Natural killer cell treated with Interleukin-12 subunit alpha and Interleukin-12 subunit beta and Interleukin-15 and Interleukin-18, amount 100 ng/mL, for 72 hours (primary cell): ENCODE results near the gene C1orf21. TPM values are rescaled to one million over a fixed set of nuclear protein-coding genes. Genes with fewer than 3 reads are reported as not detected.

Experiments used
- ATAC-seq, 2 donors: fragments of 150-1000 bp; cut with Tn5 transposase in 1 of 2; sonication (Bioruptor Pico), chemical (Tn5 transposase) in 1 of 2; 2 replicates each; pipeline ENCODE4 v1.10.0; 2021
- DNase-seq: peaks from one replicate; pipeline ENCODE4 v3.0.0; 2022; ENCODE audit warnings: low spot score
- H3K27ac Mint-ChIP-seq, 2 donors: 1 replicate in 1 of 2; 2 replicates in 1 of 2; pipeline ENCODE4 v1.8.0; 2022; ENCODE audit warnings: mixed read lengths in 2 of 2, mild to moderate bottlenecking in 1 of 2, moderate library complexity in 1 of 2
- H3K27me3 Mint-ChIP-seq, 2 donors: 1 replicate in 1 of 2; 2 replicates in 1 of 2; pipeline ENCODE4 v1.8.0; 2022; ENCODE audit warnings: mixed read lengths in 2 of 2
- H3K36me3 Mint-ChIP-seq: one replicate; pipeline ENCODE4 v1.8.0; 2022; ENCODE audit warnings: mixed read lengths
- H3K4me1 Mint-ChIP-seq, 2 donors: 1 replicate in 1 of 2; 2 replicates in 1 of 2; pipeline ENCODE4 v1.8.0; 2022; ENCODE audit warnings: low read depth in 2 of 2, mixed read lengths in 2 of 2, mild to moderate bottlenecking in 1 of 2
- H3K4me3 Mint-ChIP-seq: one replicate; pipeline ENCODE4 v1.8.0; 2022; ENCODE audit warnings: mixed read lengths
- H3K9me3 Mint-ChIP-seq: 2 replicates; pipeline ENCODE4 v1.8.0; 2022; ENCODE audit warnings: mixed read lengths
- total RNA-seq, 2 donors: library from RNA; stranded (reverse); gene quantifications; one replicate each; pipeline ENCODE4 v1.2.3, GENCODE V29; 2022

C1orf21 gene
- total RNA-seq, 2 donors from 2014 or later: 18.0 to 28.3 TPM

DNA sequence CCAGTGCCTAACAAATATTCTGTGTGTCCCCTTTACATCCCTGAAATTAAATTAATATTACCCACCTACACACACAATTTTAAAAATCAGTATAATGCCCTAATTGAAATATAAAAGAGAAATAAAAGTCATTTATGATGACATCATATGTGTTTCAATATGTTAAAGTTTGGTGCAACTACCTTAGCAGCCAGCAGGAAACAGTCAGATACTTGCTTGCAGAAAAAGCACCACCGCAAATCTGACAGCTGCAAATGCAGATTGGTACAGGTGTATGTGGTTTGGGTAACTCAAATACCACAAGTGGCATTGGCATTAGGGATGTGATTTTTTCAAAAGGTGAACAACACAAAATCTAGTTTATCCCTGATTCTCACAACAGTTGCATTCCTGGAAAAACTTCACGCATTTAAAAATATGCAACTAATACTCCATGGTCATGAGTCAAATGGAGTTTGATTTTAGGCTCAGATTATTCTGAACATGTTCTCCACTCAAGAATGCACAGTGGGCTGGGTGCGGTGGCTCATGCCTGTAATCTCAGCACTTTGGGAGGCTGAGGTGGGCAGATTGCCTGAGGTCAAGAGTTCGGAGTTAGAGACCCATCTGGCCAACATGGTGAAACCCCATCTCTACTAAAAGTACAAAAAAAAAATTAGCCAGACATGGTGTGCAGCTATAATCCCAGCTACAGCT, 261.5 kb downstream of the C1orf21 start:
- H3K4me1 Mint-ChIP-seq: peaks cover 0 to 4% of the 10 kb centered on the region in 2 donors
- ATAC-seq (no peak), DNase-seq (no peak)
- H3K27ac Mint-ChIP-seq: no peak overlapping the region
- H3K27me3 Mint-ChIP-seq: peaks cover 12 to 24% of the 10 kb centered on the region in 2 donors
- H3K4me3 Mint-ChIP-seq: no peak overlapping the region
- H3K9me3 Mint-ChIP-seq: no peaks in the 10 kb centered on the region
- H3K36me3 Mint-ChIP-seq: no peaks in the 10 kb centered on the region

DNA sequence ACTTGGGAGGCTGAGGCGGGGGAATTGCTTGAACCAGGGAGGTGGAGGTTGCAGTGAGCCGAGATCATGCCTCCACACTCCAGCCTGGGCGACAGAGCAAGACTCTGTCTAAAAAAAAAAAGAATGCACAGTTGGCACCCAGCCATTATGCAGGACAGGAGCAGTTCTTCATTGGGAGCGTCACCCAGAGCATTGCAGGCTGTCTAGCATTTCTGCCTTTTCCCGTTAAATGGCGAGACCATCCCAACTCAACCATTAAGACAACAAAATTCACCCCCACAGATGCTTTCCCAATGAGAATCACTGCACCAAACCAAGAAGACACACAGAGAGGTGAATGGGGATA, 262.0 kb downstream of the C1orf21 start:
- Mint-ChIP-seq H3K27me3 (peaks cover 13 to 25% of the 10 kb centered on the region in 2 donors), H3K36me3 (no peaks in the 10 kb centered on the region), H3K9me3 (no peaks in the 10 kb centered on the region)

DNA sequence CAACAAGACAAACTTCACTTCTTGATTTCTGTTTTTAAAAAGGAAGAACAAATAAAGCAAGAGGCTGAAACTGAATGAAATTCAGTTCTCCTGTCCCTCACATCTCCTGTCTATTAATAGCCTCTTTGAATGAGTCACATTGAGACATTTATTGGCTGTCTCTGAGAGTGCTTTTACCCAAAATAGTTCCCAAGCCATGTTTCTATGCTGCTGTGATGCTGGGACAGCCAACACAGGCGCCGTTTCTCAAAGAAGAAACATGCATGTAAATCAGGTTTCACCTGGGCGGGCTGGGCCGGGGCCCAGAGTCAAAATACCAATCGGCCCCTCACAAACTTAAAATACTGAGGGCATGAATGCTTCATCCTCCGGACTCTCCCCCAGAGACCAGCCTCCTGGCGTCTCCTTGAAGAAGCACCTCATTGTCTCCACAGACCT, 262.6 kb downstream of the C1orf21 start:
- Mint-ChIP-seq H3K27ac (no peak overlapping the region), H3K4me1 (peaks cover 0 to 4% of the 10 kb centered on the region in 2 donors), H3K36me3 (no peaks in the 10 kb centered on the region), H3K27me3 (peaks cover 18 to 30% of the 10 kb centered on the region in 2 donors), H3K4me3 (no peak overlapping the region), H3K9me3 (no peaks in the 10 kb centered on the region)
- ATAC-seq (no peak), DNase-seq (no peak)

More for the DNA sequence above, 262.0 kb downstream of the C1orf21 start:
- ATAC-seq (no peak), DNase-seq (no peak)
- no peak overlapping the region for H3K4me3 Mint-ChIP-seq
- no peak overlapping the region for H3K27ac Mint-ChIP-seq
- peaks cover 0 to 4% of the 10 kb centered on the region in 2 donors for H3K4me1 Mint-ChIP-seq

DNA sequence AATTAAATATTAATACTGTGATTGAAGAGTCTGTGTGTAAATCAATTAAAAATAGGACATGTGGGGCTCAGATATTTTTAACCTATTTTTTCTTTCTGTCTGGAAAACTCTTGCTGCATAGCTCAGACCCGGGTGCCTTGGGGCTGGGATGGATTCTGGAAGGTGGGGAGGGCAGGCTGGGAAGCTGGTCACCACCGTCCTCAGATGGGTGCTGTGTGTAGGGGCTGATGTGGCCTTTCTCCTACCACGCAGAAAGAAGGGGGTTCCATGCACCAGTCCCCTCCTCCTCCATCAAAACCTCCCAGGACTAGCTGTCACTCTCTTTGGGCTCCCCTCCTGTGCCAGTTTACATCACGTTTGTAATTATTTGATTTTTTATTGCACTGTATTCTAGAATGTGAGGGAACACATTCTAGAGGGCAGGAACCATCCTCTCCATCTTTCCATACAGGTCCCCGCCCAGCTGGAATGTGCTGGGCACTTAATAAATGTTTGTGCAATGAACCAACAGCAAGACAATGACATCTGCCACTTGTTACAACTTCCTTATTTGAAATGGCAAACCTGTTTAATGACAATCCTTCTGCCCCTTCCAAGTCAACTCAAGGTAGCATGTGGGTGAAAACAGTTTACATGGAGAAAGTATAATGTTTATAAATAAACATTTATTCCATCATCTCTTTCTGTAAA, 263.5 kb downstream of the C1orf21 start:
- Mint-ChIP-seq H3K4me3 (no peak overlapping the region), H3K27ac (no peak overlapping the region), H3K9me3 (no peaks in the 10 kb centered on the region), H3K36me3 (no peaks in the 10 kb centered on the region), H3K27me3 (peaks cover 21 to 30% of the 10 kb centered on the region in 2 donors), H3K4me1 (peaks cover 0 to 4% of the 10 kb centered on the region in 2 donors)
- no peak for DNase-seq
- ATAC-seq: no peak

DNA sequence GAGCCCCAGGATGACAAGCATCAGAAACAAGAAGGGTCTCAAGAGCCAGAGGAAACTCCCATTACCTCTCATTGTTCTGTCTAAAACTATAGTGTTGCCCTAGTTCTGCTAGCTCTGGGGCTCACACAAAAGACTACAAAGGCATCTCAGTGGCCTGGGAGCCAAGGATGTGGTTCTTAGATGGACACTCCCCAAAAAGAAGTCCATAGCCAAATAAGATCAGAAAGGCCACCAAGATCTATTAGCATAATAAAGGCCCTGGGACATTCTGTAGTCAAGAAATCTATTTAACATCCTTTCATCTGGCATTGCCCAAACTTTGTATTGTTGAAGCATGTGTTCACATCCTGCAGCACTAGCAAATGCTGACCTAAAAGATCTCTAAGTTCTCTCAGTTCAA, 268.4 kb downstream of the C1orf21 start:
- H3K9me3 Mint-ChIP-seq: no peaks in the 10 kb centered on the region
- H3K4me1 Mint-ChIP-seq: no peaks in the 10 kb centered on the region
- DNase-seq (no peak), ATAC-seq (no peak)
- H3K4me3 Mint-ChIP-seq: no peak overlapping the region
- H3K27ac Mint-ChIP-seq: no peak overlapping the region
- no peaks in the 10 kb centered on the region for H3K36me3 Mint-ChIP-seq
- peaks cover 18 to 28% of the 10 kb centered on the region in 2 donors for H3K27me3 Mint-ChIP-seq

DNA sequence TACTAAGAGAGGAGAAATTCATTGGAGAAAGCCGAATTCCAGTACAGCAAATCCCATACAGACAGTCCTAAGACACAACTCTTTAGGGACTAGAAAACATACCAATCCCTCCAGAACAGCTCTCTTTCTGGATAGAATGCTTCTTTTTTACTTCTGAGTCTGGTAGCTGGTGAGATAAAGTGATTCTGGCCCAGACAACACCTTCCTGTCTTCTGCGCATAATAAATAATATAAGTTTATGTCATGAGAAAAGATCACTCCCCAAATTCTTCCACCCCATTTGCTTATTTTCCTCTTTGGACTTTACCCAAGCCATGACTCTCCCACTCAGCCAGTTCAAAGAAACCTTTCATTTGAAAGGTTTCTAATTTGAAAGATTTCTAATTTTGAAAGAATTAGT, 269.4 kb downstream of the C1orf21 start:
- no peak overlapping the region for H3K27ac Mint-ChIP-seq
- no peaks in the 10 kb centered on the region for H3K9me3 Mint-ChIP-seq
- no peak overlapping the region for H3K4me3 Mint-ChIP-seq
- no peaks in the 10 kb centered on the region for H3K36me3 Mint-ChIP-seq
- H3K27me3 Mint-ChIP-seq: peaks cover 15 to 21% of the 10 kb centered on the region in 2 donors
- no peak for DNase-seq
- H3K4me1 Mint-ChIP-seq: no peaks in the 10 kb centered on the region
- ATAC-seq: no peak

DNA sequence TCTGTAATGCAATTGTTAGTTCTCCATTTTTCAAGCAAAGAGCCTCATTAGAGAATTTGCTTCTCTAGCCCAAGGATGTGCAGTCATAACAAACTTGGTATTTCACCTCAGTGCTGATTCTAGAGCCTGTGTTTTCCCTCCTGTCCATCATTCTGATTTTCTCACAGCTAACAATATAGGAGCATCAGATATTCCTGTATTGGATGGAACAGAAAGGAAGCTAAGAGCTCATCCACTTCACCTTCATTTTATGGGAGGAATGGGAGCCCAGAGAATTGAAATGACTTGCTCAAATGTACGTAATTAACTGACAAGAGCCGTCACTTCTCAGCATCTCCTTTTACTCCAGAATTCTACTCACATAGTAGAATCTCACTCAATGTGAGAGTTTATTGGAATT, 271.2 kb downstream of the C1orf21 start:
- DNase-seq: no peak
- Mint-ChIP-seq H3K4me3 (no peak overlapping the region), H3K9me3 (no peaks in the 10 kb centered on the region), H3K27me3 (peaks cover 6 to 9% of the 10 kb centered on the region in 2 donors), H3K27ac (no peak overlapping the region), H3K36me3 (no peaks in the 10 kb centered on the region), H3K4me1 (peaks cover 5 to 7% of the 10 kb centered on the region in 2 donors)
- ATAC-seq: no peak

DNA sequence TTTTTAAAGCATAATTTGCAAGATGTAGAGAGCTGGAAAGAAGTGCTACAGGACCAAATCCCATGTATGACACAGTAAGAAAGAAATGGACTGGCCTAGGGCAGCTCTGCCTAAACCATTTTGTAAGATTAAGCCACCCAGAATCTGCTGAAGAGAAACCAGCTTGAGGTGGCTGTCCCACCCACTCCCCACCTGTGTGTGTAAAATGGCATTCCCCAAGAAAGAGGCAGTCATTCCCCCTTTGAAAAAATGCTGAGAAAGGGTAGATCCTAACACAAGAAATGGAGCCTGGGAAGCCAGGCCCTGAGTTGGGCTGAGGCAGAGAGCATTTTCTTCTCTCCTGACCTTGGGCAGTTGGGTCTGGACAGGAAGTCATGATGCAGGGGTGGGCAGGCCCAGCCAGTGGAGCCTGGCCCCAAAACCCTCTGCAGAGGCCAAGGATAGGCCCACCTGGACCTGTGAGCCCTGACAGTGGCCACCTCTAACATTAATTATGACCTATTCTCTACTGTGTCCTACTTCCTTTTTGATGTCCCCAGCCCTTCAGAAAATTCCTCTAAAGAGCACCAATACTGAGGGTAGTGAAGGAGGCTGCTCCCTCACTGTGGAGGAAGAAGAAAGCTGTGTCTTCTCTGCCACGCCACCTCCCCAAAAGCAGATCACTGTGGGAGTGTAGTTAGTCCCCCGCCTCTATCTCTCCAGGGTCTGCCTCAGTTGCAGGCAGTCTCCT, 273.8 kb downstream of the C1orf21 start:
- Mint-ChIP-seq H3K27ac (no peak overlapping the region), H3K4me3 (no peak overlapping the region), H3K27me3 (peaks cover 8 to 12% of the 10 kb centered on the region in 2 donors), H3K36me3 (no peaks in the 10 kb centered on the region), H3K9me3 (no peaks in the 10 kb centered on the region), H3K4me1 (peaks cover 5 to 10% of the 10 kb centered on the region in 2 donors)
- DNase-seq (no peak), ATAC-seq (peak in 1 of 2 donors; percentile 24)

DNA sequence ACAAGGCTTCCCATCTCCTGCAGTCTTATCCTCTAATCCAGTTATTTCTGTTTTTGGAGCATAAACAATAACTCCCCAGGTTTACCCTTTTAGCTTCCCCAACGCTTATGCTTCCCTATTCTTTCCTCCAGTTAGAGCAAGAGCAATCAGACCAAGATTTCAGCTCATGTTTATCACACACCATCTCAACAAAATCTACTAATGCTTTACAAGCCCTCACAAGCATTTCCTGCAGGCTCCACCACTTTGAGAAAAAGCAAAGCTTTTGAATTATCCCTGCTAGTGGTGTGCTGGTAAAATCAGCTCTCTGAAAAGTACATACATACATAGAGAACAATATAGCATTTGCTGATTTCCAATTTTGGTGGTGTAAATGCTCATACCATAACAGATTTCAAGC, 275.0 kb downstream of the C1orf21 start:
- peaks cover 12 to 13% of the 10 kb centered on the region in 2 donors for H3K27me3 Mint-ChIP-seq
- H3K9me3 Mint-ChIP-seq: no peaks in the 10 kb centered on the region
- no peak for DNase-seq
- peaks cover 5 to 10% of the 10 kb centered on the region in 2 donors for H3K4me1 Mint-ChIP-seq
- no peak for ATAC-seq
- H3K27ac Mint-ChIP-seq: no peak overlapping the region
- H3K4me3 Mint-ChIP-seq: no peak overlapping the region
- H3K36me3 Mint-ChIP-seq: no peaks in the 10 kb centered on the region

DNA sequence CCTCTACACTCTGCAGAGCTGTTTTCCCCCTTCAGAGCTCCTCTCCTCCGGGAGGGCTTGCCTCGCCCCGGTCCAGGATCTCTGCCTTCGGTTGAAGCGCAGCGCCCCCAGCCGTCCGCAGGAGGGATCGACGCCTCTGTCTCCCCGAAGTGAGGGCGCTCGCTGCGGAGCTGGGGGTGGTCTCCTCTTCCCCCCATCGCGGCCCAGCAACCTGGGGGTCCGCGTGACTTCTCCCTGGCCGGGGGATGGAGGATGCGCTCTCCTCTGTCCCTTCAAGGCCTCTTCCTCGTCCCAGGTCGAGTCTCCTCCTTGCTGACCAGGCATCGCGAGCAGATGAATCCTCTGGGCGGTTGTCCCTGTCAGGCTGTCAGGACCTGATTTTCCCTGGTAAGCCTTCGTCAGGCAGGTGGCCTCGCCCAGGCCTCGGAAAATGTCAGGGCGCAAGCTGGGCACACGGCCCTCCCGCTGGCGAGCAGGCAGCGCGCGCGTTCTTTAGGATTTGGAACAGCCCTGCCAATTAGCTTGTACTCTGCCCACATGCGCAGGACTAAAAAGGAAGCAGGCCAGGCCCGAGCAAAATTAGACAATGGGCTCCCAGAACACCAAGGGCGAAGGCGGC, 277.3 kb downstream of the C1orf21 start:
- peaks cover 5 to 10% of the 10 kb centered on the region in 2 donors for H3K4me1 Mint-ChIP-seq
- peak; percentile 67 for DNase-seq
- no peak overlapping the region for H3K27ac Mint-ChIP-seq
- peak; percentile 75 to 81 for ATAC-seq
- peak overlapping the region; percentile 43 for H3K4me3 Mint-ChIP-seq
- peaks cover 12 to 15% of the 10 kb centered on the region in 2 donors for H3K27me3 Mint-ChIP-seq
- no peaks in the 10 kb centered on the region for H3K36me3 Mint-ChIP-seq
- H3K9me3 Mint-ChIP-seq: no peaks in the 10 kb centered on the region

DNA sequence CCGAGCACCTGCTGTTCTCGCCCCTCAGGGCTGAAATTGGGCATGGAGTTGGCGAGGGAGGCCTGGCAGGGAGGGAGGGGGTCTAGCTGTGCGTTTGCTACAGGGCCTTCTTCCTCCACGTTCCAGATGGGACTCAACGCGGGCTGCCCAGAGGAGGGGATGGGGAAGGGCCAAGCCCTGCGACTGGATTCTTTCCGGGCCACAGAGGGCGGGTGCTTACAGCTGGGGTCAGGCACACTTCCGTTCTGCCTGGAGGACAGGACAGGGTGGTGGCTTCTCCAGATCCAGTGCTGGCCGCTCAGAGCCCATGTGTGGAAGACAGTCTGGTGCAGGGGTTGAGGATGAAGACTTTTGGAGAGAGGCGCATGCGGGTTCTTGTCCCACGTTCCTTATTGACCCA, 277.8 kb downstream of the C1orf21 start:
- Mint-ChIP-seq H3K36me3 (no peaks in the 10 kb centered on the region), H3K4me3 (no peak overlapping the region), H3K9me3 (no peaks in the 10 kb centered on the region), H3K27ac (no peak overlapping the region), H3K4me1 (peaks cover 5 to 10% of the 10 kb centered on the region in 2 donors), H3K27me3 (peaks cover 12 to 15% of the 10 kb centered on the region in 2 donors)
- ATAC-seq (peak in 1 of 2 donors; percentile 43), DNase-seq (no peak)

DNA sequence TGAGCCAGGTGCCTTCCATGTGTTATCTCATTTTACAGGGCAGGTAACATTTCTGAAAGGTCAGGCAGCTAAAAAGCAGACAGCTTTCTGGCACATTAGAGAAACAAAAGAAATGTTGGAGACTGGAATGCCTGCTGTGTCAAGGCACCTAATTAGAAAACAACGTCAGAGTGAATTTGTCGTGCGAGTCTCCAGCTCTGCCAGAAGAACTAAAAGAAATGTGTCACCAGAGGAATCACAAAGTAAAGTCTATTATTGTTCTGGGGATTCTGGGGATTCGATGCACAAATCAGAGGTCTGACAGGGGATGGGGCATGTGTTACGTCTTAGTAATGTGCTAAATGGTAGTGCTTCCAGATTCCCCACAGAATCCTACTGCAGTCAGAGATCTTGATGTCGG, 278.5 kb downstream of the C1orf21 start:
- H3K36me3 Mint-ChIP-seq: no peaks in the 10 kb centered on the region
- H3K27me3 Mint-ChIP-seq: peaks cover 12 to 15% of the 10 kb centered on the region in 2 donors
- no peaks in the 10 kb centered on the region for H3K9me3 Mint-ChIP-seq
- no peak overlapping the region for H3K27ac Mint-ChIP-seq
- DNase-seq (no peak), ATAC-seq (no peak)
- no peak overlapping the region for H3K4me3 Mint-ChIP-seq
- H3K4me1 Mint-ChIP-seq: peaks cover 5 to 10% of the 10 kb centered on the region in 2 donors

DNA sequence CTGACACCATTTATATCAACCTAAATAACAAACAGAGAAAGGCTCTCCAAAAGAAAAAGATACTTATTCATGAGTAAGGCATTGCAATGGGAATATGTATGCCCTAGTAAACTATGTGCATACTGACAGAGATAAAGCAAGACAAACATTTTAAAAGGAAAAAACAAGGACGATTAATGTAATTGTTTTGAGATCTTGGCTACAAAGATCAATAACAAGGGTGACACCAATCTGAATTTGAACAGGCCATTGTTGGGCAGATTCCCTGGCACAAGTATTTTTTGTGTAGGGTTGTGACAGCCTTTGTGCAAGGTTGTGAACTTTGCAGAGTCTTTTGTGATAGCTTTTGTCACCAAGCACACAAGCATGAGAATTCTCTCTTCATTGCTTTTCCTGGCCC, 282.6 kb downstream of the C1orf21 start:
- Mint-ChIP-seq H3K9me3 (no peaks in the 10 kb centered on the region), H3K27me3 (peaks cover 22 to 41% of the 10 kb centered on the region in 2 donors)
- ATAC-seq: no peak

More for the DNA sequence above, 282.6 kb downstream of the C1orf21 start:
- no peak for DNase-seq
- Mint-ChIP-seq H3K4me1 (no peaks in the 10 kb centered on the region), H3K36me3 (no peaks in the 10 kb centered on the region), H3K4me3 (no peak overlapping the region), H3K27ac (no peak overlapping the region)
